GM19395 (cell line): Measurements from ENCODE around the gene ITGB6.

Experiments
- ATAC-seq: cut with Tn5 transposase; IDR thresholded peaks from one replicate; pipeline ENCODE4 v1.9.1; 2021; ENCODE audit warnings: mild to moderate bottlenecking, moderate library complexity; ENCODE audit not compliant: unreplicated experiment

Gene ITGB6

DNA sequence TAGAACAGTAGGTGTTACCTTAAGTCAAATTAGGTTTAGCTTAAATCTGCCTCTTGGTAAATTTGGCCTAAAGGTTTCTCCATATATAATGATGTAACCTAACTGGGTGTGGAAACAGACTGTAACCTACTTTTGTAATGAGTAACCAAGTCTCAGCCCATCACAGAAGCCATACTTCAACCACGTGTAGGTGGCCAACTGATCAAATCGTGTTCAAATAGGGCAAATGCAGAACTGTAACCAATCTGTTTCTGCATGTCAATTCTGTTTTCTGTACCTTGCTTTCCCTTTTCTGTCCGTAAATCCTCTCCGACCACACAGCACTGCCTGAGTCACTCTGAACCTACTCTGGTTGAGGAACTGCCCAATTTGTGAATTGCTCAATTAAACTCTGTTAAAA is 103.7 kb downstream of the ITGB6 start:
- no peak for ATAC-seq

DNA sequence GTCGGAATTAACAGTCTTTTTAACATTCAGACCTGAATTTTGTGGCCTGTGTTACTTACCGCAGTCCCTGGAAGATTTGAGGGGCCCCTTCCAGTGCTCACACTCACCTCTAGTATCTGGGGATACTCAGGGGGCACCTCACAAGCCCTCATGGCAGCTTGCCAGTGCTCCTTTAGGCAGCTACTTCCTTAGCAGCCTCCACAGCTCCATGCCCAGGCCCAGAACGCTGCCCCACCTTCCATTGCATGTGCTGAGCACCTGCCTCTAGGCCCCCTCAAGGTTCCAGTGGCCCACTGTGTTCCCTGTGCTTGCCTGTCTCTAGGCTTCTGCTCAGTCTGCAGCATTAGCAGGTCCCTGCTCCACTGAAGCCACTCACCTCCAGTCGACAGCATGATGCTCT is 107.6 kb downstream of the ITGB6 start:
- no peak for ATAC-seq

DNA sequence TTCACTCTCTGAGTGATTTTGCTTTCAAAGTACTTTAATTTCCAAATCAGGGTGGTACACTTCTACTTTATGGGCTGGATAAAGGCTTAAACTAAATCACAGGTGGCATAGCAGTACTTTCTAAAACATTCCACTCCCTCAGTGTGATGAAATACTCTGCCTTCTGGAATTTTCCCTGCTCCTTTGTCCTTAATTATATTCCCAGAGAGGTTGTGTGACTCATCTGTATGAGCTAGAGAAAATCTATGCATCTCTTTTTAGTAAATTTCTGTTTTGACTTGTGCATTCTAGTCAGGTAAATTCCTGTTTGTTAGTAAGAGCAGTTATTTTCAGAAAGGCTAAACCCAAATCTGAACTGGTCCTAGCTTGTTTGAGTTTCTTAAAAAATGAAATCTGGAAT is 108.7 kb downstream of the ITGB6 start:
- no peak for ATAC-seq

DNA sequence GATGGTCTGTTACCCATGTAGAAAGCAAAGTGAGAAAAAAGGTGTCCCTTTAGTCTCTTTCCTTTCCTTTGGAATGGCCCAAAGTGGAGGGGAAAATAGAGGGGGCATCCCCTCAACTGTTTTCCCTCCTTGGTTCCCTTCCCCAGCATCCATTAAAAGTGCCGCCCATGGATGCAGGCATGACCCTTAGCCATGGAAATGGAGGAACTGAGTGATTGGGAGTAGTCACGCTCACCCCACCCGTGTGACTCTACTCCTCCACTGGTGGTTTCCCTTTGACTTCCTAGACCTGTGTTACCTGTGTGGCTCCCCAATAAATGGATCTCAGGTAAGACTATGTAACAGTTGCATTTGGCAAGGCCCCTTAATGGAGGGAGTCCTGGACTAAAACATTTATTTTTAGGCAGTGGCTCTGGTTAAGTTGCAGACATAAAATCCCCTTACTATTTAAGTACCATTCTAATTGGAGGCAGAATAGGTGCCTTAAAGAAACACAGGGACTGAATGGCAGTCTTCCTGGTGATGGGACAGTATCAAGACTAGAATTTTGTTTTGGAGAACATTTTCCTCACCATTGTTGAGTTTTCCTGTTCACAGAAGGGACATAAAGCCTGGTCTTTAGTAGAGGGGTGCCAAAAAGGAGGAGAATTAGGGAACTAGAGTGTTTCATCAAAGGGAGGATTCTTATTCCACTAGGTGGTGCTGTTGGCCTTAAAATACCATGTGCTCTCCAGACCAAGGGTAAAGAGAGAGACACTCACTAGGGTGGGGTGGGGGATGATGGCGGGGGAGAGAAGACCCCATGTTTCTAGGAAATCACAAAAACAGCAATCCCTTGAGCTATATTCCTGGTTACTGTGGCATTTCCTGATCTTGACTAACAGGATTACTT is 112.0 kb downstream of the ITGB6 start:
- no peak for ATAC-seq

DNA sequence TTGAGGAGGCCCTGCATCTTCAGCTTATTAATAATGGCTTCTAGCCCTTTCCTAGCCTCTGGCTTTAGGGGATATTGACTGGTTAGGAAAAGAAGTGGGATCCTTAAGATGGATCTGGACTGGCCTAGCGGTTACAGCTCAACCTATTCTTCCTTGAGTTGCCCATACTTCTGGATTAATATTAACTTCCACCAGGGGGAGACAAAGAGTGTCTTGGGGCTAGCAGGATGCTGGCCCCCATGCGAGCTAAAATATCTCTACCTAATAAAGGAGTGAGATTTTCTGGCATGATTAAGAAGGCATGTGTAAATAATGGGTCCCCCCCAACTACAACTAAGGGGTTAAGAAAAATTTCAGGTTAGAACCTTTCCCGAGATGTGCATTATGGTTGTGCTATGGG is 114.4 kb downstream of the ITGB6 start:
- ATAC-seq = no peak

DNA sequence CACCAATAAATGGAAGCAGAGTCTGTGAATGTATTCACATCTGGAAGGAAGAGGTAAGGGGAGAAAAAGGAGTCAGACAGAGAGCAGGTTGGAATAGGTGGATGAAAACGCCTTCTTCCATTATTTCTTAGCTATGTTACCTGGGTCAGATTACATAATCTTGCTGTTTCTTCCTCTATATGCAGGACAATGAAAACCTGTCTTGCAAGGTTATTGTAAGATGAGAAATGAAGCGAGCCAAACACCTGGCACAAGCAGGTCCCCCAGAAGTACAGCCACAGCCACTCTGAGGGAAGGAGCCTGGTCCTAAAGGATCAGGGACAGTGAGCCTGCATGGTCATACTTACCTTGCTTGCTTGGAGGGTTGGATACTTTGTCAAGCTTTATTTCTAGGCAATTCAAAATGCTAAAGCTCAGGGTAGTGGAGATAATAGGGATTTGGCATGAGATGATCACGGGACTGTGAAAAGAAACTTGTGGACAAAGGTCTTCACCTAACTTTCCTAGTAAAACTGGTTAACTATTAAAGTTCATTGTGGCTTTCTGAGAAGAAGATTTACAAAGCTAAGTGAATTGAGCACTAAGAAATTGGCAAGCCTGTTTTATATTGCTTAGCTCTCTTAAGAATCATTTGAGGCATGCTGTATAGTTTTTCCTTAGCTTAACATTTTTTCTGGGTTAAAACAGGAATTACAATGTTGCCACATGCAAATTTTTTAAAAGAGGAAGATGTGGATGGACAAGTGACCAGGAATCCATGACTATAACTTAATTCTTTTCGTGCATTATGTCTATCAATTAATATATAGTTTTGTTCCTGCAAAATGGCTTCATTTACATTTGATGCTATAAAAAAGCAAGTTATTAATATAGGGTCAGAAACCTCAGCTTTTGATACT is 121.9 kb downstream of the ITGB6 start:
- no peak for ATAC-seq

DNA sequence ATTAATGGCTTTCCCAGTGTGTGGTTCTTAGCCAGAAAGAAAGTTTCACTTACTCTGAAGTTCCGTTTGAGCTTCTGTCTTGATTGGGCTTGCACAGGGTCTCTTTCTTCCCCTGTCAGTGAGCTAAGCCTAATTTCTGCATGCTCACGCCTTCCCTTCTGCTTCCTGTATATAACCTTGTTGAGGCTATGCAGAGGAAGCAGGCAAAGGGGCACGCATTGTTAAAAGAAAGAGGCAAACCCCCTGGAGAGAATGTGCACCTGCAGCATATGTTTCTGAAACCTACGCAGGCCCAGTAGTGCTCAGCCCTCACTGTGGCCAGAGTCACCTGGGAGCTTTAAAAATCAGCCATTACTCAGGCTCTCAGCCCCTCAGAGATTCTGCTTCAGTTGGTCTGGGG is 123.2 kb downstream of the ITGB6 start:
- ATAC-seq = no peak

DNA sequence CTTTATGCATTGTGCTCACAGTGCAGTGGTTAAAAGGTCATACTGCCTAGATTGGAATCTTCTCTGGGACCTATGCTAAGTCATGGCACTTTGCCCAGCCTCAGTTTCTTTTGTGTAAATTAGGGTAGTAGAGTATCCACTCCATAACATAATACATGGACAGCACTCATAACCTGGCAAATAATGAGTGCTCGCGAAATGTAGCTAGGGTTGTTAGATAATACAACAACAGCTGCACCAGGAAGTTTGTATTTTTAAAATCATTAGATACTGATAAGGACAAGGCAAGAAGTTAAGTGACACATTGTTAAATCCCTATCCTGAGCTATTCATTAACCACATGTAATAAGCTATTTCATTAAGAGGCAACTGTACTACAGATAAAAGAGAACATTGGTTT is 123.8 kb downstream of the ITGB6 start:
- no peak for ATAC-seq

DNA sequence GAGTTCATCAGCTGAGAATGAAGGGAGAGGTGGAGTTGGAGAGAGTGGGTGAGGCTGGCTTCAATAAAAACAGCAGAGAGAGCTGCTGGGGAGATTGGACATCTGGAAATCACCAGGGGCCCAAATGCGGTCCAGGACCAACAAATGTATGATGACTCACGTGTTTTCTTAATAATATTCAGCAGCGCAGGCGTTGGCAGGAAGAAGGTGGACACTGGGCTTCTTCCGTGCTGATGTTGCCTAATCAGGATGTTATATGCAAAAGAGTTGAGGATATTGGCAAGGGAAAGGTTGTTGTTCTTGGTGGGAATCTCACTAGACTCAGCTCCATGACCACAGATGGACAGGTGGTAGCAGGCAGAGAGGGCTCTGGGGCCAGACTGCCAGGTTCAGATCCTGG is 124.9 kb downstream of the ITGB6 start:
- ATAC-seq = no peak

DNA sequence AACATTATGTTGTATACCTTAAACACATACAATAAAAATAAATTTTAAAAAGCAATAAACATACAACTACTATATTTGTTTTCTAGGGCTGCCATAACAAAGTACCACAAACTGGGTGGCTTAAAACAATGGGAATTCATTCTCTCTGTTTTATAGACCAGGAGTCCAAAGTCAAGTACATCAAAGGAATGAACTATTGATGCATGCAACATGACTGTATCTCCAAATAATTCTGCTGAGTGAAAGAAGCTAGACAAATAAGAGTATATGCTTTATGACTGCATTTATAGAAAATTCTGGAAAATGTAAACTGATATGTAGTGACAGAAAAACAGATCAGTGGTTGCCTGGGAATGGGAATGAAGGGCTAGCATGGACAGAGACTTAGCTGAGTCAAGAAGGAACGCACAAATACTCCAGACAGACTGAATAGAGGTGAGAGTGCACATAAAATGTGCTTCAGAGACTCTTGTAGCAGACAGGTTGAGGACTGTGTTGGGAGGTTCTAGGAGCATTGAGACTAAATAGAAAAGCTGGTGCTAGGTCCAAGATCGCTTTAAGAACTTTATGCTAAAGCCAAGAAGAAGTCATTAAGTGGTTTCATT is 126.7 kb downstream of the ITGB6 start:
- no peak for ATAC-seq

DNA sequence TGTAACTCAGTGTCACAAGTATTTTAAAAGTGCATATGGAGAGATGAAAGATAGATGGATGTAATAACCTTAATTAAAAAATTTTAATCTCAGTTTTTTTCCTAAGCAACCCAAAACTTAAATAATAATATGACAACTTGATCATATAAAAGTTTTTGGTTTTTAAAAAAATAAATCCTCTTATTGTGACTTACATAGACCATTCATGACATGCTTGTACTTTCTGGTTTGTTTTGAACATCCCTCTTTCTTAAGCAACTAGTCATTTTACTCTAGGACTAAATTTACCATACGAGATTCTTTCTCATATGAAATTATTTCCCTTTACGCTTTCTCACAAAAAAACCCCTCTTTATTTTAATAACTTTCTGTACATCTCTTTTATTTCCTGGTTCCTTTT is 131.2 kb downstream of the ITGB6 start:
- ATAC-seq = no peak

DNA sequence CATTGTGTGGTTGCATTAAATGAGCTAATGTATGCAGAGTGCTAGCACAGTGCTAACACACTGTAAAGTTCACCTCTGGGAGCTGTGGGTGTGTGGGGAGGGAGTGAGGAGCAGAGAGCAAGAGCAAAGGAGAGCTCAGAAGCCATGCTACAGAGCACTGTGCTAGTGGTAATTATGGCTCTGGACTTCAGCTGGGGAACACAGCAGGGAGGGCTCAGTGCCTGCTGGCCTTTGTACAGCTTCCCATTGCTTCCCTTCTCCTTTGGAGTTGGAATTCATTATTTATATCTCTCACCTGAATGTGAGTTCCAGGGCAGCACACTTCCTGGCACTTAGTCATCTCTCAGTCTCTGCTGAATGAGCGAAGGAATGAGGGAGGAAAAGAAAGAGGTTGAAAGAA is 135.2 kb downstream of the ITGB6 start:
- no peak for ATAC-seq

DNA sequence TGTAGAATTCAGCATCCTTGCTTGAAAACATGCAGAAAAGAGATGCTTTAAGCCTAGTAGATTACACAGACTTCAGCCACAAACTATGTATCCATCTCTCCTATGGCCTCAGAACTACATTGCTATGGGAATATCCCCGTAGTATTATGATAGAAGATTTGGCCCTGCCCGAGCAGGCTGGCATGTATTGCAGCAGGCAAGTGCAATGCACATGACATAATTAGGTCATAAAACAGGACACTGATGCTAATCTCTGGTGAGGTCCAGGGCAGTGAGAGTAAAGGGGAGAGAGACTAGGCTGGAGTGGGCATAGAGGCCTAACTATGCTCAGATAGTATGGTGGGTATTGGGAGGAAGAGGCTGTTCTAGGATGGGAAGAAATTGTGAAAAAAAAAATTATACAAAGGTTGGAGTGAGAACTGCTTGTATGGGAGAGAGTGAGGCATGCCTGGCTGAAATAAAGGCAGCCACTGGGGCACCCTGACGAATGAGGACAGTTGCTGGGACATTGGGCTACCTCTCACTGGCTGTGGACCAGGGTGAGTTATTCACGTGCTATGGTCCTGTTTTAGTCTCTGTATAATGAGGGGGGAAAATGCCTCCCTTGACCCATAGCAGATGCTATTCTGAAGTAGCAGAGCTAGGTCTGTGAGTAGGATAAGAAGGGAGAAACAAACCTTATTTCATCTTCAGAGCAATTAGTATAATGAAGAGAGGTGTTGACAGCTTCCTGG is 136.0 kb downstream of the ITGB6 start:
- ATAC-seq = no peak

DNA sequence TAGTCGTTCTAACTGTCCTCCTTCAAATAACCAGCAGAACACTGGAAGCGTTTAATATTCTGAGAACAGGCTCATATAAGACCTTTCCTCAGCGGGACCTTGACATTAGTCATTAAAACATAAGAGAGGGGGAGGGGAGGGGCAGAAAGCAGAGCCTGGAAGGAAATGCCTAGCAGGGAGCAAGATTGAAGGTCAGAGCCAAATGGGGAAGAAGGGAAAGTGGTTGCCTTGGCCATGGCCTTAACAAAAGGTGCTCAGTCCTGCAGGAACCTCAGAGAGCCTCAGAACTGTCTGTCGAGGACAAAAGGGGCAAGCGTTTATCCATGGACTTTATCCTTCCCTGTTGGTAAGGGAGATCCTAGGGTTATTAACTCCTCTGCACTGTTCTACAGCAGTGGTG is 136.8 kb downstream of the ITGB6 start:
- no peak for ATAC-seq

DNA sequence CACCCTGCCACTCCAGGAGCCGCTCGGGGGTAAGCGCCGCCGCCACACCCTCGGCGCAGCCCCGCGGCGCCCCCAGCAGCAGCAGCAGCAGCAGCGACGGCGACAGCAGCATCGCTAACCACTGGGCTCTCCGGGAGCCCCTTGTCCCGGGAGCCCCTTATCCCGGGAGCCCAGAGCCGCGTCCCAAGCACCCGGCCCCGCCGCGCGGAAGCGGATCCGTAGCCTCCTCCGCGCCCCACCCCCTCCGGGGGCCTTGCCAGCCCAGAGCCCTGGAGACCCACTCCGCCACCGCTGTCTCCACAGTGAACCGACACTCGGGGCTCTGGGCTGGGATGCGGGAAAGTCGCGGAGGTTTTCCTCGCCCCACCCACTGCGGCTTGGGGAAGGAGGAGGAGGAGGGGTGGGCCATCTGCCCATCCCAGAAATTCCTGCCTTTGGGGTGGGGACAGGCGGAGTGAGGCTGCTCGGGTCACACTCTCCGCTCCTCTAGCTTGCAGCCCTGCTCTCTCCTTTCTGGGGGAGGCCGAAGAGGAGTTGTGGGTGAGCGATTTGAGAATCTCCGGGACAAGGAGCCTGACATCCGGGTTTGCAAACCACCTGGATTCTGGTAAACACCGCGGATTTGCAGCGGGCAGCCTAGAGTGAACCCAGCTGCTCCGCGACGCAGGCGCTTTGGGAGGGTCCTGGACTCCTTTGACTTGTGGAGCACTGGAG is 137.6 kb downstream of the ITGB6 start, which contains the start of gene PLA2R1:
Gene PLA2R1 (minus strand): TSS at position 324 of the 714 bp plus-strand sequence. CDS start 212 bp downstream, at position 112.
- ATAC-seq = no peak

DNA sequence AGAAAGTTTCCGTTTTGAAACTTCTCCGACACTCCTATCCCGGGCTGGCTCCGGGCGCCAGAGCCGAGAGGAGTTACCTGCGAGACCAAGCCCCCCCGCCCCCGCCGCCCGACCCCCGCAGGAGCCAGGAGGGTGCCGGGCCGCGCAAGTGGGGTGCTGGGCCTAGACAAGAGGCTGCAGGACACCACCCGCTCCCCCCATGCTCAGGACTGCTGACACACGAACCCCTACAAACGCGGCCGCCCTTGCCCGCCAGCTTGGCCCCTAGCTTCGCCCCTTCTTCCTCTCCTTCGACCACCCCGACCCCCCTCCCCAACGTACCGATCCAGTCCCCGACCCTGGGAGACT is 138.2 kb downstream of the ITGB6 start:
- ATAC-seq = no peak

DNA sequence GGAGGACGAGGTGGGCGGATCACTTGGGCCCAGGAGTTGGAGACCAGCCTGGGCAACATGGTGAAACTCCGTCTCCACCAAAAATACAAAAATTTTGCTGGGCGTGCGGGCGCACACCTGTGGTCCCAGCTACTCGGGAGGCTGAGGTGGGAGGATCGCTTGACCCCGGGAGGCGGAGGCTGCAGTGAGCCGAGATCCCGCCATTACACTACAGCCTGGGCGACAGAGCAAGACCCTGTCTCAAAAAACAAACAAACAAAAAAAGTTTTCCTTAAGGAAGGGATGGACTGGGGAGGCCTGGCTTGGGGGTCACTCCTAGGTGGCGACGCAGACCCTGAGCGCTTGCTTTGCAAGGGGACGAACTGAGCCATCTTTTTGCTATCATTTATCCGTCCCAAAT is 138.5 kb downstream of the ITGB6 start:
- no peak for ATAC-seq

DNA sequence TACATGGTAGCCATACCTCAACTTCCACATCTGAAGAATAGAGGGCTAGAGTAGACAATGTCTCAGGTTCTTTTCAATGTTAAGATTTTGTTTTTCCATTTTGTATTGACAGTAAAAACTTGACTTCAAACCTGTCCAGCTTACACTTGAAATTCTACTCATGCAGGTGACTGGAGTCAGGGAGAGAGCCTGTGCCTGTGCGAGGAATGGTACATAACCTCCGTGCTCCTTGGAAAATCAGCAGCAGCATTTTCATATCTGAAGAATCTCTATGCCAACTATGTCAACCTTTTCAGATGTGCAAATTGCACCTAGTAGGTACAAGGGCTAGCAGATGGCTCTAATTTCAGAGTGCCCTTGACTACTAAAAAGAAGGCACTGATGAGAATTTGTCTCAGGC is 139.8 kb downstream of the ITGB6 start:
- ATAC-seq = no peak

DNA sequence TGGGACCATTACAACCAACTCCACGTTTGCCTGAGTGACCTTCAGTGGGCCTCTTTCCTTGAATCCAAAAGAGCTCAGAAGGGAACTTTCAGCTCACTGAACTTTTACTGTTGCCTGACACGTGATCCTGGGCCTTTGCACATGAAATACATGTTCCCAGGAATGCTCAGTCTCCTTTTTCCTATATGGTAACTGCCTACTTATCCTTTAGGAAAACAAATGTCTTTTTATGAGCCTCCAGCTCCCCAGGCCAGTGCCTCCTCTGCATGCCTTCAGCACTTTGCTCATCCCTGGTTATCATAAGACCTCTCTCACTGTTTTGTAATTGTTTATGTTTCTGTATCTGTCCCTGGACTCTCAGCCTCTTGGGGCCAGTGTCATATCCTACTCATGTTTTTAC is 142.7 kb downstream of the ITGB6 start:
- no peak for ATAC-seq

DNA sequence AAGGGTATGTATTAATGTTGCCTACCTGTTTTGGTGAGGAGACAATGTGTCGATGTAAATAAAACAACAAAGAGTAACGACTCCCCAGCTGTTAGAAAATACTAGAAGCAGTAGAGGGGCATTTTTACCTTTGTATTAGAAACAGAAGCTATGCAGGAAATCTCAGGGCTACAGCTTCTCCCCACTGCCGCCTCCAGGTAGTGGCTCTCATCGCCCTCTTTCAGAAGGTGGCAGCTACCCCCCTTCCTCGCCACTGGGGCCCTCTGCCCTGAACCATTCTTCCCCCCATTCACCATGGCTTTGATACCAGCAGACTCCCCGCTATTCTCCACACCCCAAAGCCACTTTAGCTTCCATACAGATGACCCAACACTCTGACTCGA is 144.4 kb downstream of the ITGB6 start:
- no peak for ATAC-seq
